GM23338 (cell line): Measurements from ENCODE around the gene MYLK. TPM values are rescaled to one million over a fixed set of nuclear protein-coding genes. Genes with fewer than 3 reads are reported as not detected.

Experiments
- EZH2 ChIP-seq: fragments of 200-600 bp; sonication (generic); IDR thresholded peaks from one replicate; pipeline ENCODE4 v1.8.0; 2017; ENCODE audit warnings: antibody characterized with exemption, mild to moderate bottlenecking, low read depth; ENCODE audit not compliant: unreplicated experiment
- EZH2phosphoT487 ChIP-seq: fragments of 200-600 bp; sonication (generic); IDR thresholded peaks from one replicate; pipeline ENCODE4 v1.8.1; 2018; ENCODE audit warnings: antibody characterized with exemption; ENCODE audit not compliant: unreplicated experiment
- JUNB ChIP-seq: IDR thresholded peaks from one replicate; pipeline ENCODE4 v1.6.1; 2016; ENCODE audit warnings: antibody characterized with exemption; ENCODE audit not compliant: unreplicated experiment
- STAT1 ChIP-seq: IDR thresholded peaks from one replicate; pipeline ENCODE4 v1.6.1; 2016; ENCODE audit warnings: antibody characterized with exemption; ENCODE audit not compliant: unreplicated experiment
- ZNF114 ChIP-seq: fragments of 250-450 bp; sonication (Bioruptor Pico); IDR thresholded peaks from 2 replicates; pipeline ENCODE4 v1.5.0; 2020; ENCODE audit warnings: mild to moderate bottlenecking, moderate library complexity
- ZNF331 ChIP-seq: fragments of 250-450 bp; sonication (Bioruptor Pico); IDR thresholded peaks from 2 replicates; pipeline ENCODE4 v1.5.0; 2020; ENCODE audit warnings: low read depth, mild to moderate bottlenecking, moderate library complexity
- ZNF462 ChIP-seq: fragments of 250-450 bp; sonication (Bioruptor Pico); IDR thresholded peaks from 2 replicates; pipeline ENCODE4 v1.5.0; 2020; ENCODE audit warnings: mild to moderate bottlenecking, moderate library complexity
- polyA plus RNA-seq: library from polyadenylated mRNA; unstranded; fragments of >200 nt; fragmentation: Nextera tagmentation; extraction: Ambion mirVana; gene quantifications from 2 replicates; pipeline ENCODE4 v1.2.1, GENCODE V29; 2016
- total RNA-seq: library from RNA; depleted of rRNA; stranded (reverse); fragments of >200 nt; shearing (Covaris generic); gene quantifications from 2 replicates; pipeline ENCODE4 v1.2.3, GENCODE V29; 2014
- TF ChIP-seq, protein P1 (sequence below): IDR thresholded peaks from 2 replicates; pipeline ENCODE4 v1.6.1; 2016; ENCODE audit warnings: antibody characterized with exemption

MYLK gene
- total and polyA plus RNA-seq, 2 experiments from 2014 or later = 11.5 to 17.9 TPM

DNA sequence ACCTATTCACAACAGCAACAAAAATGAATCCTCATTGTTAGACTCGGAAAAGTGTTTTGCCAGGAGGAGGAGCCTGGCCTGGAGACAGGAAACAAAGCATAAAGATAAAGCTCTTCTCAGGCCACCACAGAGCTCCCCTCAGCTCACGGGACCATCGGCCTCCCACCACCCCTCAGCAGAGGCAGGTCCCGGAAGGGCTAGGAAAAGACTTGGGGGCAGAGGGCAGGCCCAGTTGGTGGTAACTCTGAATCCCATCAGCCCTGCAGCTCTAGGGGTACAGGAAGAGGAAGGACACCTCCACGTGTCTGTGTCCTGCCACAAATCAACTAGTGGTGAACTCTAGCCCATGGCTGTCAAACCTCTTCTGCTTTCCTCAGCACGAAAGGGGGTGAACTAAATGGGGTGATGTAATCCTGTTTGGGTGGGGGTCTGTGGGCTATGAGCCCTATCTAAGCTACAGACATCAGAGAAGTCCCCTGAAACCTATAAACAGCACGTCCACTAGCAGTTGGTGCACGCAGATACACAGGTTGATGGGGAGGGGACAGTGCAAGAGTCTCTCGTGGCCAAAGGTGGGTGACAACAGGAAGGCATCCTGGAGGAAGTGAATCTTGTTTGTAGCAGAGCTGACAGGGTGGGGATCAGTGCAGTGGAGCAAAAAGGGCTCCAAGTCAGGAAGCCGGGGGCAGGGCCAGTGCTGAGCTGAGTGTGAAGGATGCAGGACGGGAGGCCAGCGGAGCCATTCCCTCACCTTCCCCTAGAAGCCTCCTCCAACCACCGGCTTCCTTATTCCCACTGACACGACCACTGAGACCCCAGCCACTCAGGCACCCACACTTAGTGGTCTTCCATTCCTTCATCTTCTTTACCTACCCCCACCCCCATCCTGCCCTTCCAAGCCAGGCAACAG is 188.1 kb downstream of the MYLK start (continued):
- TF ChIP-seq ZNF462 (CRISPR knock-in tag) (no peak), EZH2 (no peak), ZNF331 (CRISPR knock-in tag) (no peak), STAT1 (no peak), EZH2phosphoT487 (no peak), ZNF114 (CRISPR knock-in tag) (no peak), JUNB (no peak)
- TF ChIP-seq, protein P1, sequence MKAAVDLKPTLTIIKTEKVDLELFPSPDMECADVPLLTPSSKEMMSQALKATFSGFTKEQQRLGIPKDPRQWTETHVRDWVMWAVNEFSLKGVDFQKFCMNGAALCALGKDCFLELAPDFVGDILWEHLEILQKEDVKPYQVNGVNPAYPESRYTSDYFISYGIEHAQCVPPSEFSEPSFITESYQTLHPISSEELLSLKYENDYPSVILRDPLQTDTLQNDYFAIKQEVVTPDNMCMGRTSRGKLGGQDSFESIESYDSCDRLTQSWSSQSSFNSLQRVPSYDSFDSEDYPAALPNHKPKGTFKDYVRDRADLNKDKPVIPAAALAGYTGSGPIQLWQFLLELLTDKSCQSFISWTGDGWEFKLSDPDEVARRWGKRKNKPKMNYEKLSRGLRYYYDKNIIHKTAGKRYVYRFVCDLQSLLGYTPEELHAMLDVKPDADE = no peak
